ENCODE results near the gene TBX21.

Gene TBX21

DNA sequence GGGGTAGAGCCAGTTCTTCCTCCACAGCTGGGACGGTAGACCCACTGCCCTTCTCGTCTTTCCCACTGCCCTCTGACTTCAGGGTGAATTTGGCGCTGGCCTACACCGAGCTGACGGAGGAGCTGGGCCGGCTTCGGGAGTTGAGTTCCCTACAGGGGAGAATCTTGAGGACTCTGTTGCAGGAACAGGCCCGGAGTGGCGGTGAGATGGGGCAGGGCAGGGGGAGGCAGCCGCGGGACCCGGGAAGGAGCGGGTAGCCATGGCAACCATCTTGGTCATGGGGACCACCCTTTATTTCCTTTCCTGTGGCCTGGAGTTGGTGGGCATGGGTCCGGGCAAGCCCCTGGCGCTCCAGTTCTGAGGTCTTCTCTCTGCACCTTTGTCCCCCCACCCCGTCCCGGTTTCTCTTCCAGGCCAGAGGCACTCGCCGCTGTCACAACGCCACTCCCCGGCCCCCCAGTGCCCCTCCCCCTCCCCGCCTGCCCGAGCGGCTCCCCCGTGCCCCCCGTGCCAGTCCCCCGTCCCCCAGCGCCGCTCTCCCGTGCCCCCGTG, 24.6 kb upstream of the TBX21 start:
- no peak for TF ChIP-seq CTCF (conservative IDR thresholded peaks at IDR 0.05; ENCODE audit: low read depth, low read length)
- DNase-seq (ENCODE audit: low read depth), result no peak
- H3K4me3 ChIP-seq (ENCODE audit: low read depth, low read length), result no peak overlapping the region

DNA sequence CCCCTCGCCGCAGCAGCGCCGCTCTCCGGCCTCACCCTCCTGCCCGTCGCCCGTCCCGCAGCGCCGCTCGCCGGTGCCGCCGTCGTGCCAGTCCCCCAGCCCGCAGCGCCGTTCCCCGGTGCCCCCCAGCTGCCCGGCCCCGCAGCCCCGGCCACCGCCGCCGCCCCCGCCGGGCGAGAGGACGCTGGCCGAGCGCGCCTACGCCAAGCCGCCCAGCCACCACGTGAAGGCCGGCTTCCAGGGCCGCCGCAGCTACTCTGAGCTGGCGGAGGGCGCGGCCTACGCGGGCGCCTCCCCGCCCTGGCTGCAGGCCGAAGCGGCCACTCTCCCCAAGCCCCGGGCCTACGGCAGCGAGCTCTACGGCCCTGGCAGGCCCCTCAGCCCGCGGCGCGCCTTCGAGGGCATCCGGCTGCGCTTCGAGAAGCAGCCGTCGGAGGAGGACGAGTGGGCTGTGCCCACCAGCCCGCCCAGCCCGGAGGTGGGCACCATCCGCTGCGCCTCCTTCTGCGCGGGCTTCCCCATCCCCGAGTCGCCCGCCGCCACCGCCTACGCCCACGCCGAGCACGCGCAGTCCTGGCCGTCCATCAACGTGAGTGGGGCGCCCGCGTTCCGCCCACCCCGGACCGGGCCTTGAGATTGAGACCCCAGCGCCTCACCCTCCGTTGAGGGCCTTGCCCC, 24.0 kb upstream of the TBX21 start:
- DNase-seq (ENCODE audit: low read depth), result no peak
- H3K4me3 ChIP-seq (ENCODE audit: low read depth, low read length), result no peak overlapping the region
- TF ChIP-seq CTCF (conservative IDR thresholded peaks at IDR 0.05; ENCODE audit: low read depth, low read length), result no peak

DNA sequence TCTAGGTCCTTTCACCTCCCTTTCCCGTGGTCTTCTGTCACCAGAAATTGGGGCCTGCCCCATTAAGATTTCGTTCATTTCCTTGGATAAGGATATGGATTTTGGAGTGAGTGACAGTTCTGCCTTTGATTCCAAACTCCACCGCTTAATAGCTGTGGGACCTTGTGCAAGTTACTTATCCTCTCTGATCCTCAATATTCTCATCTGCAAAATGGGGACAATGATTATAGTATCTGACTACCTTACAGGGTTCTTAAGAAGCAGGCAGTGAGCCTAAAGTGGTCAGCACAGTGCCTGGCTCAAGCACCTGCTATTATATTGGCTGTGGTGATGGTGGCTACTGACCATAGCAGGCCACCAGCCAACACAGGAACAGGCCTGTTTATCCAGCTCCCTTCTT, 23.4 kb upstream of the TBX21 start:
- no peak for DNase-seq (ENCODE audit: low read depth)
- no peak for TF ChIP-seq CTCF (conservative IDR thresholded peaks at IDR 0.05; ENCODE audit: low read depth, low read length)
- H3K4me3 ChIP-seq (ENCODE audit: low read depth, low read length), result no peak overlapping the region

GRCh38 chr17:47711366-47712099, 21.5 kb upstream of the TBX21 start:
- TF ChIP-seq CTCF (conservative IDR thresholded peaks at IDR 0.05; ENCODE audit: low read depth, low read length), result no peak
- DNase-seq (ENCODE audit: low read depth), result no peak
- no peak overlapping the region for H3K4me3 ChIP-seq (ENCODE audit: low read depth, low read length)

DNA sequence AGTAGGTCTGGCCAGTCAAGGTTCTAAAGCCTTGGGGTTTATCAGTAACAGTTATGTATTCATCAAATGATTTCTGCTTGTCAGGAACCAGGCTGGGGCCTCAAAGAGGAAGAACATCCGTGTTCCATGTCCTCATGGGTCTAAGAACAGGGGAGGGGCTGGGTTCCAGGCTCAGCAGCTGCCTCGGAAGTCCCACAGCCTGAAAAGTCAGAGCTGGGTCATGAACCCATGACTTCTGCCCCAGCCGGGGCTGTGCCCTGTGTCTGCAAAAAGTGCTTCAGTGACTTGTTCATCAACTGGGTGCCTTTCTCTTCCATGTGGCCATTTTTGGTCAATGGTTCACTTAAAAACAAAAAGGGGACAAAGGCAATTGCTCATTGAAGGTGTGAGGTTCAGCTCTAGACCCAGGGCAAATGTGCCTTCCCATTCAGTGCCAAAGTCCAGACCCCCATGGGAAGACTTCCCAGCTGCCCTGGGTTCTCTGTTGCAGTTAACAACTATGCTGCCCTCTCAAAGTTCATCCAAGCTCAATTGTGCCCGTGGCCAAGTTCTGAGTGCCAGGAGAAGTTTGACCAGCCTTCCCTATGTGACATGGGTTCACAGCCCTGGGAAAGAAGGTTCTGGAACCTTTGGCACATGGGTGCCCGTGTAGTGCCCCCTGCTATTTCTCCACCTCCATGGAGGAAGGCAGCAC, 20.6 kb upstream of the TBX21 start:
- DNase-seq (ENCODE audit: low read depth), result no peak
- no peak overlapping the region for H3K4me3 ChIP-seq (ENCODE audit: low read depth, low read length)
- no peak for TF ChIP-seq CTCF (conservative IDR thresholded peaks at IDR 0.05; ENCODE audit: low read depth, low read length)

DNA sequence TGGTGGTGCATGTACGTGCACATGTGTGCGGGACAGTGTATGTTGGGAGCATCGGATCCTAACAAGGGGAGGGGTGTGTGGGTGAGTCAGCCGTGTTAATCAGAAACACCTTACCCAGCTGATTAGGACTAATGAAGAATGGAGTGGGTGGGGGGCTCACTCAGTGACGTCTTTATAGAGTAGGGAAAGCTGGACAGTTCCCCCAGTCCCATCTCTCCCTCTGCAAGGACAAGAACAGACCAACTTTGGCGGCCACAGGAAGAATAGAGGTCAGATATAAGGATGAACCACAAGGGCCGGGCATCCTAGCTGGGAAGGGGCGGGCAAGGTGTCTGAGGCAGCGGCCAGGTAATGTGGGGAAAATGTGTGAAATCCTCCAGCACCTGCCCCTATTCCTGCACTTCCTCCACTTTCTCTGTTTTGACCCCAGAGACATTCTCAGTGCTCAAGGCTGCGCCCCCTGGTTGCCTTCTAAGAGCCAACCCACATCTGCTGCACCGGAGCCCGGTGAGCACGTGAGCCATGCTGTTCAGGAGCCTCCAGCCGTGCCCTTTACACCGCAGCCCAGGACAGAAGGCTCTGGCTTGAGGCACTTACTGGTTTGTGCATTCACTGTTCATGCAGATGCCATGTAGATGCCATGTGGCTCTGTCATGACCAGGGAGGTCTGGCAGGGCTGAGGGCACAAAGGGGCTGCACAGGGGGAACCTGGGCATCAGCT, 18.9 kb upstream of the TBX21 start:
- no peak for DNase-seq (ENCODE audit: low read depth)
- no peak for TF ChIP-seq CTCF (conservative IDR thresholded peaks at IDR 0.05; ENCODE audit: low read depth, low read length)
- H3K4me3 ChIP-seq (ENCODE audit: low read depth, low read length), result no peak overlapping the region
